Measurements from ENCODE around the gene EPM2AIP1.
A peak's percentile ranks its signal among the peaks of the same experiment; 100 is the strongest.
"Not testable (repeated sequence)": the region's sequence is repeated elsewhere in the genome, so short reads cannot be mapped to it uniquely, and the experiment has no call there.

Gene EPM2AIP1

GRCh38 chr3:36957063-36957462 is 35.9 kb downstream of the EPM2AIP1 start:
- FAIRE-seq (no peak), DNase-seq (ENCODE audit: extremely low spot score, insufficient read length, low read depth) (no peak)

- no peak for DNase-seq (ENCODE audit: extremely low spot score, insufficient read length, low read depth)
- FAIRE-seq: no peak
Measured at GRCh38 chr3:36956155-36956554, 36.8 kb downstream of the EPM2AIP1 start.

- DNase-seq (ENCODE audit: extremely low spot score, insufficient read length, low read depth) (no peak), FAIRE-seq (no peak)
Measured at GRCh38 chr3:36954452-36955134, 38.3 kb downstream of the EPM2AIP1 start.

- not testable (repeated sequence) for DNase-seq (ENCODE audit: extremely low spot score, insufficient read length, low read depth); FAIRE-seq
Measured at GRCh38 chr3:36947814-36948213, 45.1 kb downstream of the EPM2AIP1 start.

- DNase-seq (ENCODE audit: extremely low spot score, insufficient read length, low read depth): no peak
- FAIRE-seq: no peak
Measured at GRCh38 chr3:36945333-36945980, 47.5 kb downstream of the EPM2AIP1 start.

- DNase-seq (ENCODE audit: extremely low spot score, insufficient read length, low read depth) (peak; percentile 47), FAIRE-seq (peak; percentile 59)
Measured at GRCh38 chr3:36944641-36945270, 48.2 kb downstream of the EPM2AIP1 start, which contains the start of gene TRANK1. Gene TRANK1, minus strand, starts transcription at chr3:36945054. Its CDS starts 245 bp downstream, at chr3:36944809.

- FAIRE-seq (no peak), DNase-seq (ENCODE audit: extremely low spot score, insufficient read length, low read depth) (no peak)
Measured at GRCh38 chr3:36944012-36944640, 48.8 kb downstream of the EPM2AIP1 start.

GRCh38 chr3:36943601-36944000 is 49.3 kb downstream of the EPM2AIP1 start:
- DNase-seq (ENCODE audit: extremely low spot score, insufficient read length, low read depth) (no peak), FAIRE-seq (no peak)

GRCh38 chr3:36942638-36943248 is 50.2 kb downstream of the EPM2AIP1 start:
- FAIRE-seq: no peak
- DNase-seq (ENCODE audit: extremely low spot score, insufficient read length, low read depth): no peak

GRCh38 chr3:36941658-36942057 is 51.3 kb downstream of the EPM2AIP1 start:
- DNase-seq (ENCODE audit: extremely low spot score, insufficient read length, low read depth): no peak
- FAIRE-seq: no peak

GRCh38 chr3:36941162-36941561 is 51.8 kb downstream of the EPM2AIP1 start:
- FAIRE-seq (no peak), DNase-seq (ENCODE audit: extremely low spot score, insufficient read length, low read depth) (no peak)

GRCh38 chr3:36937492-36937891 is 55.4 kb downstream of the EPM2AIP1 start:
- no peak for DNase-seq (ENCODE audit: extremely low spot score, insufficient read length, low read depth)
- FAIRE-seq: no peak

All from GM18507 (cell line).